Panc1 (cell line): ENCODE measurements around the gene TIMM44. TPM values are rescaled to one million over a fixed set of nuclear protein-coding genes. Genes with fewer than 3 reads are reported as not detected.

ENCODE experiments used
- ATAC-seq: fragments of 200-7000 bp; cut with Tn5 transposase; 2 replicates; pipeline ENCODE4 v1.9.1; 2020; ENCODE audit warnings: mild to moderate bottlenecking, moderate library complexity
- BruUV-seq: library from RNA; stranded (reverse); fragments of 400-500 nt; replicated peaks from 2 replicates; lab custom pipeline; 2021; lab: Mats Ljungman, UMichigan
- CTCF ChIA-PET: fragments of 300-600 bp; sonication (Branson Sonifier 250); formaldehyde crosslinking; loops from one replicate; lab custom pipeline; 2022; ENCODE audit warnings: antibody characterized with exemption; lab: Charles Lee
- POLR2A ChIA-PET: fragments of 300-600 bp; sonication (Branson Sonifier 250); formaldehyde crosslinking; loops from one replicate; lab custom pipeline; 2022; ENCODE audit warnings: antibody characterized with exemption; lab: Charles Lee
- DNase-seq: peaks from one replicate; pipeline ENCODE4 v3.0.0-alpha.2; 2010; ENCODE audit warnings: low read depth, low spot score
- H3K27ac ChIP-seq: 2 replicates; pipeline ENCODE4 v1.5.1; 2011; ENCODE audit warnings: mild to moderate bottlenecking, low read length, inconsistent platforms
- H3K27me3 ChIP-seq: fragments of 200-500 bp; sonication (Bioruptor generic); 2 replicates; pipeline ENCODE4 v1.6.0; 2014; ENCODE audit warnings: low read length, inconsistent platforms; ENCODE audit not compliant: control insufficient read depth, insufficient read depth
- H3K36me3 ChIP-seq: fragments of 200-500 bp; sonication (Bioruptor generic); 2 replicates; pipeline ENCODE4 v1.5.1; 2014; ENCODE audit warnings: inconsistent platforms, mild to moderate bottlenecking, low read length, moderate library complexity; ENCODE audit not compliant: control insufficient read depth, insufficient read depth
- H3K4me1 ChIP-seq: 2 replicates; pipeline ENCODE4 v1.5.1; 2011; ENCODE audit warnings: inconsistent platforms, mild to moderate bottlenecking, low read length, moderate library complexity; ENCODE audit not compliant: control insufficient read depth, insufficient read depth
- H3K4me3 ChIP-seq, 2 experiments: 2 replicates each; pipeline ENCODE4 v1.5.1; 2011 to 2012; ENCODE audit warnings: low read depth in 2 of 2, low read length in 2 of 2, mild to moderate bottlenecking in 2 of 2, inconsistent platforms in 1 of 2, moderate library complexity in 1 of 2
- H3K9me3 ChIP-seq: fragments of 200-500 bp; sonication (Bioruptor generic); 2 replicates; pipeline ENCODE4 v1.5.1; 2014; ENCODE audit warnings: low read depth, mild to moderate bottlenecking, inconsistent platforms, low read length, moderate library complexity; ENCODE audit not compliant: control insufficient read depth, insufficient read depth
- POLR2AphosphoS5 ChIP-seq: IDR thresholded peaks from 2 replicates; pipeline ENCODE4 v1.6.1; 2012; ENCODE audit warnings: mild to moderate bottlenecking, low read depth, low read length, moderate library complexity
- SIN3A ChIP-seq: IDR thresholded peaks from 2 replicates; pipeline ENCODE4 v1.6.1; 2012; ENCODE audit warnings: low read depth, mild to moderate bottlenecking, low read length, moderate library complexity, borderline replicate concordance; ENCODE audit not compliant: insufficient read depth
- TCF7L2 ChIP-seq: IDR thresholded peaks from 2 replicates; pipeline ENCODE4 v1.6.1; 2011; ENCODE audit warnings: mild to moderate bottlenecking, low read depth, low read length, inconsistent platforms
- in situ Hi-C: cut with HindIII; loops from 2 replicates; pipeline ENCODE4 v1.10.0; 2016; ENCODE audit warnings: low sequenced_read_pairs, low pct_unique_long_range_greater_than_20kb
- intact Hi-C: fragments of 100-400 bp; cut with micrococcal nuclease; formaldehyde crosslinking; loops from one replicate; pipeline ENCODE4 v1.10.0; 2022; ENCODE audit not compliant: unreplicated experiment
- total RNA-seq: library from RNA; stranded (reverse); gene quantifications from one replicate; pipeline ENCODE4 v1.2.1, GENCODE V29; 2021; ENCODE audit not compliant: unreplicated experiment
- TF ChIP-seq, protein P1 (sequence below), 2 experiments: IDR thresholded peaks; 2 replicates each; pipeline ENCODE4 v1.6.1; 2011 to 2012; ENCODE audit warnings: low read depth in 2 of 2, control low read depth in 1 of 2, low read length in 1 of 2, mild to moderate bottlenecking in 1 of 2, moderate library complexity in 1 of 2; ENCODE audit not compliant: insufficient read depth in 1 of 2
- TF ChIP-seq, protein P2 (sequence below): fragments of 450-650 bp; IDR thresholded peaks from 2 replicates; pipeline ENCODE4 v1.5.1; 2017; ENCODE audit warnings: mild to moderate bottlenecking

TIMM44 gene
- total RNA-seq, 1 experiment from 2014 or later, result 105 TPM

DNA sequence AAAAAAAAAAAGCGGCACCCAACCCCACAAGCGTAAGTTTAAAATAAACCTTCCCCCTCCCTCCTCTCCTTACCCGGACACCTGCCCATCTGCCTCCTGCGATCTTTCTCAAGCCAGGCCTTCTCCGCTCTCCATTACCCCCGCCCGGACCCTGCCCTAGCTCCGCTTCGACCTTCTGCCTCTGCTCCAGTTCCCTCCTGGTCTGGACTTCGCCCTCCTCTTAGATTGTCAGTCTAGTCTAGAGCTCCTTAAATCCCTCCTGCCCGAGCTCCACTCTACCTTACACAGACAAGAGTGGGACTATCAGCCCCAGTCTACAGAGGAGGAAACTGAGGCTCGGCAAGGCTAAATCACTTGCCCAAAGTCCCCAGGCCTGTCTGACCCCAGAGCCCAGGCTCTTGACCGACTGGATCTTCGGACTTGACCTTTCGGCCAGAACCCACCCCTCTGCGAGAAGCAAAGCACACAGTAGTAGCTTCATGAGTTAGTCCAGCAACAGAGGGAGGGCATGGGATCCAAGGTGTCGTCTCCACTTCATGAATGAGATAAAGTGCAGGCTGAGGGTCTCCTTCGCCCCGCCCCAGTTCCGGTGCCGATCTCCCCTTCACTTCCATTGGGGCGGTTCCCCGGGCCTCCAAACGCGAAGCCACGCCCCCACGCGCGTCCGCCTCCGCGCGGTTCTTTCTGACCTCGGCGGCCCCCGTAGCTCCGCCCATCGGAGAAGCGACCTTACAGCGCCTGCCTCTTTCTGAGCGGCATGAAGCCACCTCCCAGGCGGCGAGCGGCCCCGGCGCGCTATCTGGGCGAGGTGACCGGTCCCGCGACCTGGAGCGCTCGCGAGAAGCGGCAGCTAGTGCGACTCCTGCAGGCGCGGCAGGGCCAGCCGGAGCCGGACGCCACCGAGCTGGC is 23.6 kb downstream of the TIMM44 start, which contains the start of gene SNAPC2:
Gene SNAPC2 (plus strand): TSS at position 729 of the 909 bp plus-strand sequence. CDS start 29 bp downstream, at position 758.
- Histone ChIP-seq H3K4me1 (peaks cover 20% of the 10 kb centered on the region), H3K36me3 (no peaks in the 10 kb centered on the region; the same call in 1 of the 2 replicates), H3K4me3 (peak within 1 kb of the TSS; percentile 61 to 65), H3K27ac (peak within 1 kb of the TSS; percentile 94), H3K27me3 (no peaks in the 10 kb centered on the region), H3K9me3 (no peaks in the 10 kb centered on the region)
- in situ Hi-C loops (no loop called here), intact Hi-C loops (no loop called here)
- CTCF ChIA-PET, result interaction anchor here (0.6 to 2.0 kb wide), 5 partner anchors 10 to 203 kb away, joined by 3 to 7 read pairs (median 6); no protein-coding TSS in a partner anchor
- peak; percentile 69 for TF ChIP-seq POLR2AphosphoS5
- TF ChIP-seq TCF7L2, result no peak
- no peak for TF ChIP-seq SIN3A
- TF ChIP-seq, protein P1, sequence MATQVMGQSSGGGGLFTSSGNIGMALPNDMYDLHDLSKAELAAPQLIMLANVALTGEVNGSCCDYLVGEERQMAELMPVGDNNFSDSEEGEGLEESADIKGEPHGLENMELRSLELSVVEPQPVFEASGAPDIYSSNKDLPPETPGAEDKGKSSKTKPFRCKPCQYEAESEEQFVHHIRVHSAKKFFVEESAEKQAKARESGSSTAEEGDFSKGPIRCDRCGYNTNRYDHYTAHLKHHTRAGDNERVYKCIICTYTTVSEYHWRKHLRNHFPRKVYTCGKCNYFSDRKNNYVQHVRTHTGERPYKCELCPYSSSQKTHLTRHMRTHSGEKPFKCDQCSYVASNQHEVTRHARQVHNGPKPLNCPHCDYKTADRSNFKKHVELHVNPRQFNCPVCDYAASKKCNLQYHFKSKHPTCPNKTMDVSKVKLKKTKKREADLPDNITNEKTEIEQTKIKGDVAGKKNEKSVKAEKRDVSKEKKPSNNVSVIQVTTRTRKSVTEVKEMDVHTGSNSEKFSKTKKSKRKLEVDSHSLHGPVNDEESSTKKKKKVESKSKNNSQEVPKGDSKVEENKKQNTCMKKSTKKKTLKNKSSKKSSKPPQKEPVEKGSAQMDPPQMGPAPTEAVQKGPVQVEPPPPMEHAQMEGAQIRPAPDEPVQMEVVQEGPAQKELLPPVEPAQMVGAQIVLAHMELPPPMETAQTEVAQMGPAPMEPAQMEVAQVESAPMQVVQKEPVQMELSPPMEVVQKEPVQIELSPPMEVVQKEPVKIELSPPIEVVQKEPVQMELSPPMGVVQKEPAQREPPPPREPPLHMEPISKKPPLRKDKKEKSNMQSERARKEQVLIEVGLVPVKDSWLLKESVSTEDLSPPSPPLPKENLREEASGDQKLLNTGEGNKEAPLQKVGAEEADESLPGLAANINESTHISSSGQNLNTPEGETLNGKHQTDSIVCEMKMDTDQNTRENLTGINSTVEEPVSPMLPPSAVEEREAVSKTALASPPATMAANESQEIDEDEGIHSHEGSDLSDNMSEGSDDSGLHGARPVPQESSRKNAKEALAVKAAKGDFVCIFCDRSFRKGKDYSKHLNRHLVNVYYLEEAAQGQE (IDR thresholded peaks at IDR 0.05; ENCODE audit: insufficient read depth in 1 of 2, low read depth in 2 of 2, low read length in 1 of 2), result no peak
- TF ChIP-seq, protein P2, sequence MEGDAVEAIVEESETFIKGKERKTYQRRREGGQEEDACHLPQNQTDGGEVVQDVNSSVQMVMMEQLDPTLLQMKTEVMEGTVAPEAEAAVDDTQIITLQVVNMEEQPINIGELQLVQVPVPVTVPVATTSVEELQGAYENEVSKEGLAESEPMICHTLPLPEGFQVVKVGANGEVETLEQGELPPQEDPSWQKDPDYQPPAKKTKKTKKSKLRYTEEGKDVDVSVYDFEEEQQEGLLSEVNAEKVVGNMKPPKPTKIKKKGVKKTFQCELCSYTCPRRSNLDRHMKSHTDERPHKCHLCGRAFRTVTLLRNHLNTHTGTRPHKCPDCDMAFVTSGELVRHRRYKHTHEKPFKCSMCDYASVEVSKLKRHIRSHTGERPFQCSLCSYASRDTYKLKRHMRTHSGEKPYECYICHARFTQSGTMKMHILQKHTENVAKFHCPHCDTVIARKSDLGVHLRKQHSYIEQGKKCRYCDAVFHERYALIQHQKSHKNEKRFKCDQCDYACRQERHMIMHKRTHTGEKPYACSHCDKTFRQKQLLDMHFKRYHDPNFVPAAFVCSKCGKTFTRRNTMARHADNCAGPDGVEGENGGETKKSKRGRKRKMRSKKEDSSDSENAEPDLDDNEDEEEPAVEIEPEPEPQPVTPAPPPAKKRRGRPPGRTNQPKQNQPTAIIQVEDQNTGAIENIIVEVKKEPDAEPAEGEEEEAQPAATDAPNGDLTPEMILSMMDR, result no peak
- no peak for DNase-seq
- BruUV-seq, result TSS peak; percentile 65
- POLR2A ChIA-PET, result interaction anchor here (0.5 to 1.1 kb wide), 4 partner anchors 18 to 731 kb away, joined by 4 to 19 read pairs (median 8); no protein-coding TSS in a partner anchor
- peak; percentile 62 for ATAC-seq

DNA sequence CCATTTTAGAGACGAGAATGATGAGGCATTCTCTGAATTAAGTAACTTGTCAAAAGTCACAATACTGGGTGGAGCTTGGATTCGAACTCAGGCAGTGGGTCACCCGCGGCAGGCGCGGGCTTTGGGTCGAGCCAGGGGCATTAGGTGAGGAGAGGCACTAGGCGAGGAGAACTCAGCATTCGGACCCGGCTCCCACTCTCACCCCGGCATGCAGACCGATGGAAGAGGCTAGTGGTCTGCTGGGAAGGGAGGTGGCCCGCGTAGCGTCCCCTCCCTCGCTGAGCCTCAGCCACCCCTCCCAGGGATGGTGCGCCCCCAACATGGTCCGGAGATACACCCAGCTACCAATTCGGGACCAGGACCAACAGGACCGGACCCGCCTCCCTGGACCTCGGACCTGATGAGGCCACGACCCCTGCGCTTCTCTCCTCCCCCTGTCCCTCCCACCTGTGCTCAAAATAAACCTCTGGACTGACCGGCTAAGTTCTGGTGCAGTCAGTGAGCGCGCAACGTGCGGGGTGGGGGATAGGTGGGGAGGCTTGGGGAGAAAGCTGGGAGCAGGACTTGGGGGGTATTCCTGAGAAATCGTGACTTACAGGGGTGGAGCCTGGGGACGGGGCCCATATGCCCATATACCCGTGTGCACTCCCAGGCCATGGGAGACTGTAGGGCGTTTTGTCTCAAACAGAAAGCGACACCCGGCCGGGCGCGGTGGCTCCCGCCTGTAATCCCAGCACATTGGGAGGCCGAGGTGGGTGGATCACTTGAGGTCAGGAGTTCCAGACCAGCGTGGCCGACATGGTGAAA is 24.6 kb downstream of the TIMM44 start:
- TF ChIP-seq, protein P1 (IDR thresholded peaks at IDR 0.05; ENCODE audit: insufficient read depth in 1 of 2, low read depth in 2 of 2, low read length in 1 of 2), result no peak
- TF ChIP-seq SIN3A (no peak), TCF7L2 (no peak), POLR2AphosphoS5 (no peak)
- TF ChIP-seq, protein P2, result no peak
- DNase-seq (no peak), ATAC-seq (no peak)
- peak overlapping the region; percentile 44 for H3K27ac ChIP-seq
- in situ Hi-C loops (no loop called here), intact Hi-C loops (no loop called here)
- H3K9me3 ChIP-seq, result no peaks in the 10 kb centered on the region
- peaks cover 20% of the 10 kb centered on the region for H3K4me1 ChIP-seq
- POLR2A ChIA-PET, result no interaction called here
- no TSS peak for BruUV-seq
- H3K27me3 ChIP-seq, result no peaks in the 10 kb centered on the region
- CTCF ChIA-PET, result interaction anchor here (0.8 kb wide), 1 partner anchor 22 kb away, joined by 3 read pairs; no protein-coding TSS in a partner anchor
- H3K36me3 ChIP-seq, result no peaks in the 10 kb centered on the region; the same call in 1 of the 2 replicates
- H3K4me3 ChIP-seq, result peak overlapping the region; percentile 61 to 62
